A549 (cell line): Measurements from ENCODE around the gene KCNK17. TPM values are rescaled to one million over a fixed set of nuclear protein-coding genes. Genes with fewer than 3 reads are reported as not detected.

ENCODE experiments used
- ATAC-seq, 2 experiments: fragments of 200-7000 bp in 1 of 2; fragments of >200 bp in 1 of 2; cut with Nextera tagmentation in 1 of 2; cut with Tn5 transposase in 1 of 2; 3 replicates each; pipeline versions ENCODE4 v1.8.0 to v1.9.1; 2018 to 2020; ENCODE audit warnings: mild to moderate bottlenecking in 1 of 2, moderate library complexity in 1 of 2
- CTCF ChIA-PET: fragments of 300-600 bp; sonication (Branson Sonifier 250); formaldehyde crosslinking; extraction: SDS; loops from one replicate; lab custom pipeline; 2021; ENCODE audit warnings: antibody characterized with exemption, inconsistent platforms; lab: Yijun Ruan, JAX
- POLR2A ChIA-PET: fragments of 350-600 bp; formaldehyde crosslinking; extraction: SDS; loops from one replicate; lab custom pipeline; 2021; ENCODE audit warnings: antibody characterized with exemption, inconsistent platforms; lab: Yijun Ruan, JAX
- DNase-seq, 2 experiments: peaks; one replicate each; pipeline versions ENCODE4 v3.0.0 to v3.0.0-alpha.2; 2011 to 2016; ENCODE audit warnings: low read depth in 1 of 2, low spot score in 1 of 2
- FAIRE-seq: peaks from 2 replicates; lab custom pipeline; 2011; peaks lifted over from hg19 to GRCh38; lab: Jason Lieb, UNC
- H3K27ac ChIP-seq, 2 experiments: fragments of >200 bp; sonication (Bioruptor Twin); formaldehyde crosslinking; 3 replicates each; pipeline ENCODE4 v1.5.1; 2016 to 2017
- H3K4me1 ChIP-seq: fragments of >200 bp; sonication (Bioruptor Twin); formaldehyde crosslinking; 3 replicates; pipeline ENCODE4 v1.6.1; 2016
- H3K4me2 ChIP-seq: fragments of >200 bp; sonication (Bioruptor Twin); formaldehyde crosslinking; 3 replicates; pipeline ENCODE4 v1.6.1; 2016
- H3K4me3 ChIP-seq: fragments of >200 bp; sonication (Bioruptor Twin); formaldehyde crosslinking; 3 replicates; pipeline ENCODE4 v1.5.1; 2016
- H3K9me3 ChIP-seq: fragments of >200 bp; sonication (Bioruptor Twin); formaldehyde crosslinking; 3 replicates; pipeline ENCODE4 v1.6.1; 2016
- BHLHE40 ChIP-seq: IDR thresholded peaks from 2 replicates; pipeline ENCODE4 v1.6.1; 2012; ENCODE audit warnings: low read depth, low read length, inconsistent platforms
- CBX2 ChIP-seq: fragments of 200-600 bp; sonication (generic); IDR thresholded peaks from 2 replicates; pipeline ENCODE4 v1.6.1; 2016; ENCODE audit warnings: low read depth, mild to moderate bottlenecking, borderline replicate concordance
- CHD4 ChIP-seq: fragments of 200-600 bp; sonication (generic); IDR thresholded peaks from 2 replicates; pipeline ENCODE4 v1.6.1; 2016; ENCODE audit warnings: antibody characterized with exemption, mild to moderate bottlenecking, borderline replicate concordance
- E2F6 ChIP-seq: IDR thresholded peaks from 2 replicates; pipeline ENCODE4 v1.6.1; 2012; ENCODE audit warnings: low read depth, borderline replicate concordance
- ELK1 ChIP-seq: fragments of 150-350 bp; IDR thresholded peaks from 2 replicates; pipeline ENCODE4 v1.6.1; 2014; ENCODE audit warnings: low read depth, mild to moderate bottlenecking, low read length
- EP300 ChIP-seq, 2 experiments: fragments of >200 bp; sonication (Bioruptor Twin); formaldehyde crosslinking; IDR thresholded peaks; 2 replicates in 1 of 2; 3 replicates in 1 of 2; pipeline ENCODE4 v1.6.1; 2016 to 2017
- ESRRA ChIP-seq: fragments of 150-350 bp; IDR thresholded peaks from 2 replicates; pipeline ENCODE4 v1.6.1; 2014; ENCODE audit warnings: mild to moderate bottlenecking, low read length, borderline replicate concordance
- FOSB ChIP-seq: fragments of 250-450 bp; sonication (Bioruptor Pico); IDR thresholded peaks from 2 replicates; pipeline ENCODE4 v1.5.0; 2020; ENCODE audit warnings: mild to moderate bottlenecking, moderate library complexity
- FOSL2 ChIP-seq, 2 experiments: fragments of 450-650 bp in 1 of 2; fragments of >200 bp in 1 of 2; sonication (Bioruptor Twin) in 1 of 2; formaldehyde crosslinking; IDR thresholded peaks; 2 replicates each; pipeline versions ENCODE4 v1.5.0 to v1.6.1; 2016 to 2020; ENCODE audit warnings: mild to moderate bottlenecking in 1 of 2, moderate library complexity in 1 of 2
- FOXS1 ChIP-seq: fragments of 250-450 bp; sonication (Bioruptor Pico); IDR thresholded peaks from 2 replicates; pipeline ENCODE4 v1.5.0; 2020; ENCODE audit warnings: mild to moderate bottlenecking, moderate library complexity
- HDAC2 ChIP-seq: fragments of 200-600 bp; sonication (generic); IDR thresholded peaks from 2 replicates; pipeline ENCODE4 v1.6.1; 2016
- HEYL ChIP-seq: fragments of 250-450 bp; sonication (Bioruptor Pico); IDR thresholded peaks from 2 replicates; pipeline ENCODE4 v1.8.0; 2021; ENCODE audit warnings: mild to moderate bottlenecking, moderate library complexity
- HOXB13 ChIP-seq: fragments of 250-450 bp; sonication (Bioruptor Pico); IDR thresholded peaks from 2 replicates; pipeline ENCODE4 v1.5.0; 2020; ENCODE audit warnings: low read depth, mild to moderate bottlenecking, moderate library complexity
- JUN ChIP-seq, 2 experiments: fragments of >200 bp; sonication (Bioruptor Twin); formaldehyde crosslinking; IDR thresholded peaks; 2 replicates in 1 of 2; 3 replicates in 1 of 2; pipeline ENCODE4 v1.6.1; 2016 to 2017
- JUNB ChIP-seq: fragments of >200 bp; sonication (Bioruptor Twin); formaldehyde crosslinking; IDR thresholded peaks from 2 replicates; pipeline ENCODE4 v1.6.1; 2016
- KDM1A ChIP-seq: fragments of 200-600 bp; sonication (generic); IDR thresholded peaks from 2 replicates; pipeline ENCODE4 v1.6.1; 2016; ENCODE audit warnings: low read depth, mild to moderate bottlenecking
- MAFK ChIP-seq: fragments of 450-650 bp; IDR thresholded peaks from 2 replicates; pipeline ENCODE4 v1.6.1; 2014; ENCODE audit not compliant: partially characterized antibody
- MYC ChIP-seq: IDR thresholded peaks from 2 replicates; pipeline ENCODE4 v1.6.1; 2012; ENCODE audit warnings: mild to moderate bottlenecking, inconsistent platforms, low read length, improper control_type of control experiment, borderline replicate concordance
- NR3C1 ChIP-seq: fragments of >200 bp; sonication (Bioruptor Twin); formaldehyde crosslinking; IDR thresholded peaks from 3 replicates; pipeline ENCODE4 v1.6.1; 2017
- PHF8 ChIP-seq: fragments of 200-600 bp; sonication (generic); IDR thresholded peaks from 2 replicates; pipeline ENCODE4 v1.6.1; 2016; ENCODE audit warnings: low read depth, mild to moderate bottlenecking, antibody characterized with exemption, moderate library complexity, borderline replicate concordance
- RARB ChIP-seq: fragments of 250-450 bp; sonication (Bioruptor Pico); IDR thresholded peaks from 2 replicates; pipeline ENCODE4 v1.8.0; 2021; ENCODE audit warnings: mild to moderate bottlenecking, moderate library complexity
- RCOR1 ChIP-seq: fragments of 150-350 bp; IDR thresholded peaks from 2 replicates; pipeline ENCODE4 v1.6.1; 2014; ENCODE audit warnings: antibody characterized with exemption, low read length, low read depth
- SREBF2 ChIP-seq: fragments of 450-650 bp; IDR thresholded peaks from 2 replicates; pipeline ENCODE4 v1.6.1; 2014; ENCODE audit warnings: mild to moderate bottlenecking, moderate library complexity
- TFCP2L1 ChIP-seq: fragments of 250-450 bp; sonication (Bioruptor Pico); IDR thresholded peaks from 2 replicates; pipeline ENCODE4 v1.5.0; 2021; ENCODE audit warnings: mild to moderate bottlenecking
- ZSCAN20 ChIP-seq: fragments of 250-450 bp; sonication (Bioruptor Pico); IDR thresholded peaks from 2 replicates; pipeline ENCODE4 v1.8.0; 2022; ENCODE audit warnings: mild to moderate bottlenecking, moderate library complexity
- WGBS: methylation state at CpG from one replicate; pipeline ENCODE4 v1.1.6; 2017; ENCODE audit errors: missing lambda C conversion rate; 5-methylcytosine and 5-hydroxymethylcytosine counted together
- polyA plus RNA-seq, 4 experiments: library from polyadenylated mRNA; depleted of rRNA in 3 of 4; stranded (reverse); fragments of >200 nt; fragmentation: RNase III in 1 of 4; extraction: RNeasy Plus Mini Kit Qiagen cat#74134 plus additional on column Dnase treatment in 1 of 4; gene quantifications; 2 replicates in 3 of 4; 3 replicates in 1 of 4; pipeline ENCODE4 v1.2.3, GENCODE V29; 2011 to 2017
- TF ChIP-seq, protein P1 (sequence below): fragments of 250-450 bp; sonication (Bioruptor Pico); IDR thresholded peaks from 2 replicates; pipeline ENCODE4 v1.5.0; 2020; ENCODE audit warnings: low read depth, mild to moderate bottlenecking, moderate library complexity

The KCNK17 gene
- polyA plus RNA-seq, 2 of the 4 experiments (the other 2 are of a cell fraction) = not detected

DNA sequence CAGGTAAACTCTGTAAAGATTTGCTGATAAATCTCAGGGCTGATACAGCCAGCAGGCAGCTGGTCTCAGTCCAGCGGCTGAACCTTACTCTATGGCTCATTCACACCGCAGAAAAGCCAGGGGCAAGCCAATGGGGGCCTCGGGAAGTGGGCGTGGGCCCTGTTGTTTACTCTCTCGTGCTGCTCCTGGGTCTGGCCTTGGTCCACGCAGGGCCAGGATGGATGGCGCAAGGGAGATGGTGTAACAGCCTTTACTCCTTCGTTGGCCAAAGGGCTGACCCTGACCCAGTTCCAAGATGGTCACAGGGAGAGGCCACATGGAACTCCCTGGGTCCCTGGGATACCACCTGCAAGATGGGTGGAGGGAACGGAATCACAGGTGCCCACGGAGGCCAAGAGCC is 16.2 kb downstream of the KCNK17 start:
- no peak for FAIRE-seq
- Histone ChIP-seq H3K4me3 (no peak overlapping the region), H3K9me3 (no peaks in the 10 kb centered on the region), H3K4me2 (no peak overlapping the region), H3K27ac (no peak overlapping the region), H3K4me1 (0 out of 3 replicates have a peak, but pooled peaks cover 3% of the 10 kb centered on the region)
- TF ChIP-seq RCOR1 (no peak), ZSCAN20 (CRISPR knock-in tag) (no peak), FOXS1 (CRISPR knock-in tag) (no peak), CHD4 (no peak), MYC (no peak), ESRRA (no peak), HOXB13 (CRISPR knock-in tag) (no peak), KDM1A (no peak), MAFK (no peak), JUN (IDR thresholded peaks at IDR 0.05) (no peak), E2F6 (no peak), FOSL2 (IDR thresholded peaks at IDR 0.05) (no peak), FOSL2 (CRISPR knock-in tag; IDR thresholded peaks at IDR 0.05) (no peak)
- ChIA-PET POLR2A (no interaction called here), CTCF (interaction anchor here (1.8 to 10.4 kb wide), 2 partner anchors 12 to 130 kb away, joined by 6 to 171 read pairs; no protein-coding TSS in a partner anchor)
- 47% methylated on average over 8 of the region's 10 CpGs for WGBS
- no peak for ATAC-seq
- no peak for DNase-seq

GRCh38 chr6:39296745-39297640 is 17.2 kb downstream of the KCNK17 start:
- H3K4me3 ChIP-seq = no peak overlapping the region
- H3K9me3 ChIP-seq = no peaks in the 10 kb centered on the region
- no peaks in the 10 kb centered on the region for H3K4me1 ChIP-seq
- H3K27ac ChIP-seq = no peak overlapping the region
- TF ChIP-seq JUN (IDR thresholded peaks at IDR 0.05) (no peak), RARB (CRISPR knock-in tag) (no peak), CBX2 (no peak)
- ChIA-PET CTCF (interaction anchor here (1.8 to 10.4 kb wide), 2 partner anchors 13 to 129 kb away, joined by 6 to 171 read pairs; no protein-coding TSS in a partner anchor), POLR2A (no interaction called here)
- no peak overlapping the region for H3K4me2 ChIP-seq
- DNase-seq = no peak
- WGBS = 64% methylated on average over 15 of the region's 18 CpGs
- no peak for FAIRE-seq
- ATAC-seq = no peak

- H3K4me3 ChIP-seq = no peak overlapping the region
- H3K9me3 ChIP-seq = no peaks in the 10 kb centered on the region
- no peaks in the 10 kb centered on the region for H3K4me1 ChIP-seq
- ATAC-seq = no peak
- FAIRE-seq = no peak
- TF ChIP-seq PHF8 (no peak), ESRRA (no peak), EP300 (IDR thresholded peaks at IDR 0.05) (no peak), NR3C1 (no peak), JUNB (no peak), ELK1 (no peak), HOXB13 (CRISPR knock-in tag) (no peak), FOSB (CRISPR knock-in tag) (no peak), MAFK (no peak), HDAC2 (no peak), HEYL (no peak), SREBF2 (no peak), ZSCAN20 (CRISPR knock-in tag) (no peak), BHLHE40 (no peak), TFCP2L1 (CRISPR knock-in tag) (no peak), CBX2 (no peak)
- TF ChIP-seq, protein P1, sequence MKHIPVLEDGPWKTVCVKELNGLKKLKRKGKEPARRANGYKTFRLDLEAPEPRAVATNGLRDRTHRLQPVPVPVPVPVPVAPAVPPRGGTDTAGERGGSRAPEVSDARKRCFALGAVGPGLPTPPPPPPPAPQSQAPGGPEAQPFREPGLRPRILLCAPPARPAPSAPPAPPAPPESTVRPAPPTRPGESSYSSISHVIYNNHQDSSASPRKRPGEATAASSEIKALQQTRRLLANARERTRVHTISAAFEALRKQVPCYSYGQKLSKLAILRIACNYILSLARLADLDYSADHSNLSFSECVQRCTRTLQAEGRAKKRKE = no peak
- no peak overlapping the region for H3K4me2 ChIP-seq
- POLR2A ChIA-PET = no interaction called here
- CTCF ChIA-PET = interaction anchor here (0.6 kb wide), 1 partner anchor 39 kb away, joined by 3 read pairs; no protein-coding TSS in a partner anchor
- no peak overlapping the region for H3K27ac ChIP-seq
- no peak for DNase-seq
- WGBS = 79% methylated on average over 5 of the region's 5 CpGs
These were observed 18.6 kb downstream of the KCNK17 start for GRCh38 chr6:39295611-39296011.
